PC-3 (cell line): ENCODE measurements around the gene CHD2. TPM values are rescaled to one million over a fixed set of nuclear protein-coding genes. Genes with fewer than 3 reads are reported as not detected.

Experiments
- ATAC-seq: fragments of 200-7000 bp; cut with Tn5 transposase; 2 replicates; pipeline ENCODE4 v1.9.1; 2020; ENCODE audit warnings: mild to moderate bottlenecking, moderate library complexity
- BruUV-seq: library from RNA; stranded (reverse); fragments of 400-500 nt; replicated peaks from 2 replicates; lab custom pipeline; 2021; lab: Mats Ljungman, UMichigan
- CTCF ChIA-PET: fragments of 300-600 bp; sonication (Branson Sonifier 250); formaldehyde crosslinking; loops from one replicate; lab custom pipeline; 2022; ENCODE audit warnings: antibody characterized with exemption; lab: Charles Lee
- POLR2A ChIA-PET: fragments of 300-600 bp; sonication (Branson Sonifier 250); formaldehyde crosslinking; loops from one replicate; lab custom pipeline; 2022; ENCODE audit warnings: antibody characterized with exemption; ENCODE audit not compliant: unreplicated experiment; lab: Charles Lee
- DNase-seq: peaks from one replicate; pipeline ENCODE4 v3.0.0-alpha.2; 2015
- H2AFZ ChIP-seq: fragments of 300-600 bp; sonication (generic); 2 replicates; pipeline ENCODE4 v1.6.0; 2016; ENCODE audit warnings: antibody characterized with exemption, low read length
- H3F3A ChIP-seq: fragments of 300-600 bp; sonication (generic); one replicate; pipeline ENCODE4 v1.6.0; 2017; ENCODE audit warnings: antibody characterized with exemption, low read length, control low read depth, mild to moderate bottlenecking; ENCODE audit not compliant: unreplicated experiment
- H3K27ac ChIP-seq: fragments of 300-600 bp; sonication (generic); 2 replicates; pipeline ENCODE4 v1.5.1; 2016; ENCODE audit warnings: mild to moderate bottlenecking, low read length
- H3K27me3 ChIP-seq: fragments of 300-600 bp; sonication (generic); 2 replicates; pipeline ENCODE4 v1.6.1; 2016; ENCODE audit warnings: low read length, mixed read lengths
- H3K36me3 ChIP-seq: fragments of 300-600 bp; sonication (generic); 2 replicates; pipeline ENCODE4 v1.6.1; 2016; ENCODE audit warnings: low read depth, mixed run types, low read length, mixed read lengths
- H3K4me1 ChIP-seq: fragments of 300-600 bp; sonication (generic); 2 replicates; pipeline ENCODE4 v1.5.1; 2016; ENCODE audit warnings: low read length; ENCODE audit not compliant: insufficient read depth
- H3K4me2 ChIP-seq: fragments of 300-600 bp; sonication (generic); 2 replicates; pipeline ENCODE4 v1.6.0; 2016; ENCODE audit warnings: low read length
- H3K4me3 ChIP-seq: fragments of 300-600 bp; sonication (generic); 2 replicates; pipeline ENCODE4 v1.5.1; 2016; ENCODE audit warnings: mild to moderate bottlenecking, low read length, mixed read lengths
- H3K79me2 ChIP-seq: fragments of 300-600 bp; sonication (generic); 2 replicates; pipeline ENCODE4 v1.6.1; 2017; ENCODE audit warnings: low read length, mixed read lengths
- H3K9ac ChIP-seq: fragments of 300-600 bp; sonication (generic); 2 replicates; pipeline ENCODE4 v1.6.0; 2016; ENCODE audit warnings: mild to moderate bottlenecking, low read length
- H3K9me2 ChIP-seq: fragments of 300-600 bp; sonication (generic); replicated peaks from 2 replicates; pipeline ENCODE4 v1.6.1; 2016; ENCODE audit warnings: mixed run types, low read length, mixed read lengths
- H3K9me3 ChIP-seq: fragments of 300-600 bp; sonication (generic); 2 replicates; pipeline ENCODE4 v1.6.1; 2016; ENCODE audit warnings: low read length, mixed read lengths
- H4K20me1 ChIP-seq: fragments of 300-600 bp; sonication (generic); 2 replicates; pipeline ENCODE4 v1.6.1; 2016; ENCODE audit warnings: low read length, mixed read lengths
- EZH2 ChIP-seq: fragments of 300-600 bp; sonication (generic); IDR thresholded peaks from one replicate; pipeline ENCODE4 v1.6.1; 2017; ENCODE audit warnings: antibody characterized with exemption, mild to moderate bottlenecking, low read length; ENCODE audit not compliant: unreplicated experiment
- EZH2phosphoT487 ChIP-seq: fragments of 300-600 bp; sonication (generic); IDR thresholded peaks from 2 replicates; pipeline ENCODE4 v1.6.1; 2018; ENCODE audit warnings: mild to moderate bottlenecking, antibody characterized with exemption, low read length, borderline replicate concordance
- intact Hi-C: fragments of 100-400 bp; cut with micrococcal nuclease; formaldehyde crosslinking; loops from 2 replicates; pipeline ENCODE4 v1.9.0; 2023
- total RNA-seq: library from RNA; depleted of rRNA; stranded (reverse); fragments of >200 nt; gene quantifications from 2 replicates; pipeline ENCODE4 v1.2.3, GENCODE V29; 2014
- TF ChIP-seq, protein P1 (sequence below): fragments of 300-600 bp; sonication (generic); conservative IDR thresholded peaks from 2 replicates; pipeline ENCODE4 v1.5.1; 2017; ENCODE audit warnings: antibody characterized with exemption, low read depth, mild to moderate bottlenecking, low read length

Gene CHD2
- total RNA-seq, 1 experiment from 2014 or later, result 42.7 TPM

DNA sequence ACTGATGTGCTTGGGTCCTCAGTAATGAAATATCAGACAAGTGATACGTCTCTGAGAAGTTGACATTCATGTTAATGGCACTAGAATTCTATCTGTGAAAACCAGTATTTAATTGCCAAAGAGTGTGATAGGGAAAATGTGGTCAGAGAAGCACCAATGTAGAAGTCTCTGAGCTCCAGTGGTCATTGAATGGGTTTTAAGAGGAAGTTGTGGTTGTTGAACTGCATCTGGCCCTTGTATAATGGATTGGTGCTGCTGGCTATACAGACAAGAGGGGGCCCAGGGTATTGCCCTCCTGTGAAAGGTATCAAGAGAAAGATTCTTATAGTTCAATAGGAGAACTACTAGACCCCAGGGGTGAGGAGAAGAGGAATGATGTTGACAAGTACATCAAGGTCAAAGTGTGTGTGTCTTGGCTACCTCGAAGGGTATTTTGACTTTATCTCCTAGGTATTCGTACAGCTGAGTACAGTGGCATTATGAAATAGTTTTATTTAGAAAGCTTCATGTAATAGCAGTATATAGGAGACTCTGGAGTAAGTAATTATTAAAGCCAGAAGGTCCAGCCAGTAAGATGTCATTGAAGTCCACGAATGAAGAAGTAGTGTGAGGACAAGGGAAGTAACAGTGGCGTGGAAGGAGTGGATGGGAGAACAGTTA, 47.1 kb downstream of the CHD2 start:
- Histone ChIP-seq H4K20me1 (no peaks in the 10 kb centered on the region), H3K79me2 (0 out of 2 replicates have a peak, but pooled peaks cover 4% of the 10 kb centered on the region), H3K27ac (no peak overlapping the region), H3K4me3 (no peak overlapping the region), H3K27me3 (no peaks in the 10 kb centered on the region), H2AFZ (no peak overlapping the region), H3K9ac (no peak overlapping the region), H3K9me3 (peaks cover 29% of the 10 kb centered on the region), H3K9me2 (no peaks in the 10 kb centered on the region), H3K36me3 (peaks cover 89% of the 10 kb centered on the region), H3K4me1 (no peaks in the 10 kb centered on the region), H3F3A (no peaks in the 10 kb centered on the region), H3K4me2 (no peak overlapping the region)
- ATAC-seq (no peak), DNase-seq (no peak)
- intact Hi-C loops, result no loop called here
- no peak for TF ChIP-seq EZH2
- TF ChIP-seq, protein P1, sequence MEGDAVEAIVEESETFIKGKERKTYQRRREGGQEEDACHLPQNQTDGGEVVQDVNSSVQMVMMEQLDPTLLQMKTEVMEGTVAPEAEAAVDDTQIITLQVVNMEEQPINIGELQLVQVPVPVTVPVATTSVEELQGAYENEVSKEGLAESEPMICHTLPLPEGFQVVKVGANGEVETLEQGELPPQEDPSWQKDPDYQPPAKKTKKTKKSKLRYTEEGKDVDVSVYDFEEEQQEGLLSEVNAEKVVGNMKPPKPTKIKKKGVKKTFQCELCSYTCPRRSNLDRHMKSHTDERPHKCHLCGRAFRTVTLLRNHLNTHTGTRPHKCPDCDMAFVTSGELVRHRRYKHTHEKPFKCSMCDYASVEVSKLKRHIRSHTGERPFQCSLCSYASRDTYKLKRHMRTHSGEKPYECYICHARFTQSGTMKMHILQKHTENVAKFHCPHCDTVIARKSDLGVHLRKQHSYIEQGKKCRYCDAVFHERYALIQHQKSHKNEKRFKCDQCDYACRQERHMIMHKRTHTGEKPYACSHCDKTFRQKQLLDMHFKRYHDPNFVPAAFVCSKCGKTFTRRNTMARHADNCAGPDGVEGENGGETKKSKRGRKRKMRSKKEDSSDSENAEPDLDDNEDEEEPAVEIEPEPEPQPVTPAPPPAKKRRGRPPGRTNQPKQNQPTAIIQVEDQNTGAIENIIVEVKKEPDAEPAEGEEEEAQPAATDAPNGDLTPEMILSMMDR, result no peak
- no peak for TF ChIP-seq EZH2phosphoT487
- POLR2A ChIA-PET, result no interaction called here
- no TSS peak for BruUV-seq
- CTCF ChIA-PET, result no interaction called here

DNA sequence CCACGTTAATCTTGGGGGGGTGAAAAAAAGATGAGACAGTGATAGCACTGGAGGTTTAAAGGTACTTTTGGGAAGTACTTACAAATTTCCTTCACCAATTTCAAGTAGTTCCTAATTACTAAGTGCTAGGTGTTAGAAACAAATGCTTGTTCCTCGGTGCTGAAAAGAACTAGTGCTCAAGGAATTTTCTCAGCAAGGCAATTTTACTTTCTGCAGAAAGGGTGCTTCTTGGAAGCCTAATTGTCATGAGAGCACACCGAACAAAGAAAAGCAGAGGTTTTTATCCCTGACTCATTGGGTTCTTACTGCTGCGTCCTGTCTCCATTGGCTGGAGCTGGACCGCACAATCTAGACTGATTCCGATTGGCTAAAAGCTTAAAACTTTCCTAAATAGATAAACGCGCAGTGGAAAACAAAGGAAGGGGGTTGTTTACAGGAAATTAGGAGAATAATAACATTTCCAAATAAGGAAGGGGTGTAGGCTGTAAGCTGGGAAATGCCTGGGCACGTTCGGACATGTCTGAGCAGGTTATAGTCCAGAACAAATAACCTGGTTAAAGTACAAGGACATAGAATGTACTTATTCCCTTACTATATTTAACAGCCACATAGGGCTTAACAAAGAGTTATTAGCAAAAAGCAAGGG, 49.6 kb downstream of the CHD2 start:
- intact Hi-C loops, result no loop called here
- Histone ChIP-seq H3K4me2 (no peak overlapping the region), H3K9me2 (no peaks in the 10 kb centered on the region), H3K79me2 (no peaks in the 10 kb centered on the region), H4K20me1 (no peaks in the 10 kb centered on the region), H3K27ac (no peak overlapping the region), H3K4me3 (peak overlapping the region; percentile 40; the same call in 1 of the 2 replicates), H3K9me3 (peaks cover 29% of the 10 kb centered on the region), H2AFZ (no peak overlapping the region), H3K27me3 (no peaks in the 10 kb centered on the region), H3K4me1 (no peaks in the 10 kb centered on the region), H3K36me3 (peaks cover 86% of the 10 kb centered on the region), H3F3A (peaks cover under 1% of the 10 kb centered on the region), H3K9ac (no peak overlapping the region)
- TF ChIP-seq EZH2, result no peak
- POLR2A ChIA-PET, result no interaction called here
- ATAC-seq (no peak), DNase-seq (peak; percentile 23)
- BruUV-seq, result no TSS peak
- CTCF ChIA-PET, result no interaction called here

DNA sequence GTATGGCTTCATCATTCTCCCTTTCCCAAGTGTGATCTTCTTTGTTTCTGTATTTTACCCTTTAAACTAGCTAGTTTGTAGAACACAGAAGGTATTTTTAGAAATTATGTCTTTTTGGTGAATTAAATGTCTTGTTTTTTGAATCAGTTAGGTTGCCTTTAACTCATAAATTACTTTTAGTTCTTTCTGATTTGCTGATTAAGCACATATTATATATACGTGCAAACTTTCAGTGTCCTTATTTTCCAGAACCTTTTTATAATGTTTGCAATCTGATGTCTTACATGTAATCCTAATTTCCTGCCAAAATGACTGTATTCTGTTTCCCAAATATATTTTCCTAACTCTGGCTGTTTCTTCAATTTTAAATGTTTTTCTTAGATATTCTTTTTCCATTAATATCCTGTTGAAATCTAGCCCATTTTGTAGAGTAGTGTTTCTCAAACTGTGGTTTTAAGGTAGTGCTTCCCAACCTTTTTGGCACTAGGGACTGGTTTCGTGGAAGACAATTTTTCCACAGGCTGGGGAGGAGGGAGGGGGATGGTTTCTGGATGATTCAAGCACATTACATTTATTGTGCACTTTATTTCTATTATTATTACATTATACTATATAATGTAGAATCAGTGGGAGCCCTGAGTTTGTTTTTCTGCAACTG, 51.8 kb downstream of the CHD2 start:
- no peaks in the 10 kb centered on the region for H3K4me1 ChIP-seq
- H3K4me2 ChIP-seq, result no peak overlapping the region
- DNase-seq (no peak), ATAC-seq (no peak)
- H3K9me3 ChIP-seq, result peaks cover 29% of the 10 kb centered on the region
- H3F3A ChIP-seq, result peaks cover 3% of the 10 kb centered on the region
- BruUV-seq, result no TSS peak
- no peak overlapping the region for H3K4me3 ChIP-seq
- no peaks in the 10 kb centered on the region for H3K27me3 ChIP-seq
- TF ChIP-seq, protein P1, result no peak
- TF ChIP-seq EZH2, result no peak
- no peak for TF ChIP-seq EZH2phosphoT487
- H3K9ac ChIP-seq, result no peak overlapping the region
- ChIA-PET CTCF (no interaction called here), POLR2A (no interaction called here)
- H3K36me3 ChIP-seq, result peaks cover 88% of the 10 kb centered on the region
- H4K20me1 ChIP-seq, result no peaks in the 10 kb centered on the region
- H3K27ac ChIP-seq, result no peak overlapping the region
- no peaks in the 10 kb centered on the region for H3K79me2 ChIP-seq
- H2AFZ ChIP-seq, result no peak overlapping the region
- intact Hi-C loops, result no loop called here
- H3K9me2 ChIP-seq, result no peaks in the 10 kb centered on the region
